DOHH2 (cell line): ENCODE data around the gene UGT3A1.

Experiments
- H3F3A ChIP-seq: fragments of 200-600 bp; sonication (generic), shearing (Covaris generic); 2 replicates; pipeline ENCODE4 v1.6.0; 2016; ENCODE audit warnings: antibody characterized with exemption, mild to moderate bottlenecking; ENCODE audit not compliant: control insufficient read depth, insufficient read depth
- H3K27ac ChIP-seq: fragments of 200-600 bp; sonication (generic); 2 replicates; pipeline ENCODE4 v1.5.1; 2014; ENCODE audit warnings: low read depth, mild to moderate bottlenecking, low read length, moderate library complexity
- H3K27me3 ChIP-seq: fragments of 200-600 bp; sonication (generic); 2 replicates; pipeline ENCODE4 v1.6.1; 2014; ENCODE audit warnings: mild to moderate bottlenecking, low read length, mixed read lengths; ENCODE audit not compliant: control insufficient read depth
- H3K36me3 ChIP-seq: fragments of 200-600 bp; sonication (generic); 2 replicates; pipeline ENCODE4 v1.6.1; 2014; ENCODE audit warnings: mild to moderate bottlenecking, low read length, moderate library complexity, mixed read lengths; ENCODE audit not compliant: control insufficient read depth
- H3K4me1 ChIP-seq: fragments of 200-600 bp; sonication (generic); 2 replicates; pipeline ENCODE4 v1.6.1; 2014; ENCODE audit warnings: mild to moderate bottlenecking, low read length, mixed read lengths; ENCODE audit not compliant: control insufficient read depth
- H3K4me2 ChIP-seq: fragments of 200-600 bp; sonication (generic); 2 replicates; pipeline ENCODE4 v1.6.0; 2014; ENCODE audit warnings: mild to moderate bottlenecking, low read length, moderate library complexity
- H3K4me3 ChIP-seq: fragments of 200-600 bp; sonication (generic); 2 replicates; pipeline ENCODE4 v1.5.1; 2014; ENCODE audit warnings: mild to moderate bottlenecking, low read length, mixed read lengths
- H3K79me2 ChIP-seq: fragments of 200-600 bp; sonication (generic); 2 replicates; pipeline ENCODE4 v1.6.1; 2014; ENCODE audit warnings: mild to moderate bottlenecking, low read length, mixed read lengths; ENCODE audit not compliant: control insufficient read depth
- H3K9me2 ChIP-seq: fragments of 200-600 bp; sonication (generic); replicated peaks from 2 replicates; pipeline ENCODE4 v1.6.1; 2014; ENCODE audit warnings: mild to moderate bottlenecking, low read length, mixed read lengths; ENCODE audit not compliant: control insufficient read depth
- H3K9me3 ChIP-seq: fragments of 200-600 bp; sonication (generic); 2 replicates; pipeline ENCODE4 v1.6.1; 2014; ENCODE audit warnings: antibody characterized with exemption, low read length, mixed read lengths; ENCODE audit not compliant: control insufficient read depth, insufficient read depth
- H4K20me1 ChIP-seq: fragments of 200-600 bp; sonication (generic); 2 replicates; pipeline ENCODE4 v1.6.0; 2014; ENCODE audit warnings: low read depth, mild to moderate bottlenecking, antibody characterized with exemption, low read length, moderate library complexity; ENCODE audit not compliant: control insufficient read depth, insufficient read depth
- CTCF ChIP-seq: fragments of 200-600 bp; sonication (generic); IDR thresholded peaks from one replicate; pipeline ENCODE4 v1.5.1; 2014; ENCODE audit warnings: antibody characterized with exemption, mild to moderate bottlenecking, low read depth, low read length; ENCODE audit not compliant: poor library complexity, severe bottlenecking
- EZH2phosphoT487 ChIP-seq: fragments of 200-600 bp; sonication (generic); IDR thresholded peaks from 2 replicates; pipeline ENCODE4 v1.6.1; 2017; ENCODE audit warnings: borderline replicate concordance, mild to moderate bottlenecking, antibody characterized with exemption, low read length, moderate library complexity, mixed read lengths

UGT3A1 gene

GRCh38 chr5:36033047-36033446 is 41.9 kb upstream of the UGT3A1 start:
- no peaks in the 10 kb centered on the region for H3K4me1 ChIP-seq
- no peak overlapping the region for H3K27ac ChIP-seq
- H3K36me3 ChIP-seq = no peaks in the 10 kb centered on the region
- H3K9me3 ChIP-seq = no peaks in the 10 kb centered on the region
- no peaks in the 10 kb centered on the region for H3F3A ChIP-seq
- no peak overlapping the region for H3K4me2 ChIP-seq
- no peaks in the 10 kb centered on the region for H3K27me3 ChIP-seq
- no peaks in the 10 kb centered on the region for H4K20me1 ChIP-seq
- H3K9me2 ChIP-seq = no peaks in the 10 kb centered on the region
- no peak overlapping the region for H3K4me3 ChIP-seq
- no peak for TF ChIP-seq EZH2phosphoT487
- TF ChIP-seq CTCF = no peak
- no peaks in the 10 kb centered on the region for H3K79me2 ChIP-seq

- no peak overlapping the region for H3K4me3 ChIP-seq
- H3K79me2 ChIP-seq = no peaks in the 10 kb centered on the region
- H3K4me1 ChIP-seq = no peaks in the 10 kb centered on the region
- H3K27ac ChIP-seq = no peak overlapping the region
- H3K9me2 ChIP-seq = no peaks in the 10 kb centered on the region
- no peak overlapping the region for H3K4me2 ChIP-seq
- H3F3A ChIP-seq = no peaks in the 10 kb centered on the region
- no peaks in the 10 kb centered on the region for H3K9me3 ChIP-seq
- TF ChIP-seq CTCF (no peak), EZH2phosphoT487 (no peak)
- H3K27me3 ChIP-seq = no peaks in the 10 kb centered on the region
- no peaks in the 10 kb centered on the region for H4K20me1 ChIP-seq
- no peaks in the 10 kb centered on the region for H3K36me3 ChIP-seq
These were observed 40.0 kb upstream of the UGT3A1 start for GRCh38 chr5:36031223-36031622.

GRCh38 chr5:36029914-36030313 is 38.7 kb upstream of the UGT3A1 start:
- no peak overlapping the region for H3K27ac ChIP-seq

More at GRCh38 chr5:36029914-36030313, 38.7 kb upstream of the UGT3A1 start:
- H3K4me3 ChIP-seq = no peak overlapping the region
- H3K9me3 ChIP-seq = no peaks in the 10 kb centered on the region
- no peaks in the 10 kb centered on the region for H3K9me2 ChIP-seq
- TF ChIP-seq CTCF (no peak), EZH2phosphoT487 (no peak)
- H3K27me3 ChIP-seq = no peaks in the 10 kb centered on the region
- no peaks in the 10 kb centered on the region for H3K79me2 ChIP-seq
- H4K20me1 ChIP-seq = no peaks in the 10 kb centered on the region
- no peak overlapping the region for H3K4me2 ChIP-seq
- no peaks in the 10 kb centered on the region for H3K4me1 ChIP-seq
- no peaks in the 10 kb centered on the region for H3F3A ChIP-seq
- H3K36me3 ChIP-seq = no peaks in the 10 kb centered on the region
